Measurements from ENCODE around the gene OGDH. TPM values are rescaled to one million over a fixed set of nuclear protein-coding genes. Genes with fewer than 3 reads are reported as not detected.

Gene OGDH
- total RNA-seq, 1 experiment from 2014 or later: 69.1 TPM

GRCh38 chr7:44638611-44639557 is 32.5 kb downstream of the OGDH start:
- intact Hi-C loops (cut with micrococcal nuclease): loop anchor here (1.0 to 5.0 kb wide), 3 partner anchors 93 to 157 kb away; partner anchors contain the start of genes PPIA and ZMIZ2
- BruUV-seq (replicated peaks): TSS peak; percentile 96
- TF ChIP-seq CBX3 (IDR thresholded peaks at IDR 0.05; ENCODE audit: low read depth) (no peak), EZH2phosphoT487 (IDR thresholded peaks at IDR 0.05; ENCODE audit: borderline replicate concordance) (no peak), EGR1 (IDR thresholded peaks at IDR 0.05; ENCODE audit: low read depth) (peak; percentile 31; the same call in 1 of the 2 replicates), POLR2A (IDR thresholded peaks at IDR 0.05; ENCODE audit: borderline replicate concordance, extremely low read depth, insufficient read depth, insufficient read length) (peak; percentile 71), EZH2 (IDR thresholded peaks at IDR 0.05) (no peak), ATF3 (IDR thresholded peaks at IDR 0.05) (no peak), TCF7L2 (IDR thresholded peaks at IDR 0.05; ENCODE audit: borderline replicate concordance, extremely low read depth, insufficient read depth, insufficient read length) (peak; percentile 58), CEBPB (IDR thresholded peaks at IDR 0.05; ENCODE audit: low read depth) (no peak; the same call in 1 of the 2 replicates), SP1 (IDR thresholded peaks at IDR 0.05; ENCODE audit: low read depth) (peak; percentile 94), RAD21 (IDR thresholded peaks at IDR 0.05; ENCODE audit: low read depth) (peak; percentile 35), SIN3A (IDR thresholded peaks at IDR 0.05; ENCODE audit: low read depth) (no peak), SRF (IDR thresholded peaks at IDR 0.05; ENCODE audit: low read depth) (no peak; the same call in 1 of the 2 replicates), ZNF274 (IDR thresholded peaks at IDR 0.05; ENCODE audit: low read depth, low read length) (no peak), ZFX (IDR thresholded peaks at IDR 0.05) (no peak), MAX (IDR thresholded peaks at IDR 0.05) (peak; percentile 45; the same call in 1 of the 2 replicates), ELF1 (IDR thresholded peaks at IDR 0.05; ENCODE audit: borderline replicate concordance, low read depth) (no peak; the same call in 1 of the 2 replicates), JUND (IDR thresholded peaks at IDR 0.05) (peak; percentile 97), FOSL1 (IDR thresholded peaks at IDR 0.05; ENCODE audit: low read depth) (peak; percentile 95), YY1 (IDR thresholded peaks at IDR 0.05; ENCODE audit: extremely low read depth, insufficient replicate concordance, low read depth, low read length) (peak; percentile 18), REST (IDR thresholded peaks at IDR 0.05; ENCODE audit: low read depth) (no peak), ZBTB33 (IDR thresholded peaks at IDR 0.05; ENCODE audit: extremely low read depth, insufficient replicate concordance, low read length) (no peak)

More at GRCh38 chr7:44638611-44639557, 32.5 kb downstream of the OGDH start:
- peak overlapping the region; percentile 66 for H3K4me2 ChIP-seq (ENCODE audit: low read length)
- peaks cover 18% of the 10 kb centered on the region for H3K79me2 ChIP-seq (ENCODE audit: insufficient read depth, low read length)
- peak; percentile 74 for DNase-seq (ENCODE audit: low read depth, low spot score)
- ATAC-seq: peak; percentile 84
- H3K9ac ChIP-seq (ENCODE audit: low read length): peak overlapping the region; percentile 73
- no peaks in the 10 kb centered on the region for H3K27me3 ChIP-seq (ENCODE audit: insufficient read depth, low read length)
- H3K4me3 ChIP-seq (replicated peaks in 1 of 2; ENCODE audit: low read depth in 1 of 2, low read length in 2 of 2): peak overlapping the region; percentile 25 to 40
- H4K20me1 ChIP-seq (ENCODE audit: insufficient read depth): no peaks in the 10 kb centered on the region
- no peaks in the 10 kb centered on the region for H3K9me2 ChIP-seq (ENCODE audit: insufficient read depth)
- no peaks in the 10 kb centered on the region for H3K36me3 ChIP-seq (ENCODE audit: control insufficient read depth in 1 of 2, insufficient read depth in 2 of 2, low read length in 2 of 2)
- no peak overlapping the region for H2AFZ ChIP-seq (ENCODE audit: low read depth, low read length, poor library complexity, severe bottlenecking)
- H3K27ac ChIP-seq (ENCODE audit: low read depth, low read length): peak overlapping the region; percentile 98
- ChIA-PET POLR2A (interaction anchor here (0.5 to 2.3 kb wide), 6 partner anchors 12 to 209 kb away, joined by 3 to 14 read pairs (median 4); partner anchors contain the start of genes H2AZ2 and OGDH), RAD21 (ENCODE audit: low non-redundant PET in 1 of 2, low total read pairs in 2 of 2, uncharacterized antibody in 2 of 2, unreplicated experiment in 2 of 2) (no interaction called here), CTCF (interaction anchor here (0.8 to 1.9 kb wide), 3 partner anchors 18 to 209 kb away, joined by 3 to 5 read pairs (median 4); partner anchors contain the start of gene H2AZ2)
- peaks cover 43 to 68% of the 10 kb centered on the region in 2 experiments for H3K4me1 ChIP-seq (ENCODE audit: control insufficient read depth in 1 of 2, insufficient read depth in 2 of 2, low read length in 2 of 2)
- H3K9me3 ChIP-seq (ENCODE audit: control insufficient read depth in 1 of 2, insufficient read depth in 1 of 2, low read depth in 1 of 2, low read length in 2 of 2): no peaks in the 10 kb centered on the region

All from HCT116 (cell line).